Measurements from ENCODE around the gene PPFIBP2.

DNA sequence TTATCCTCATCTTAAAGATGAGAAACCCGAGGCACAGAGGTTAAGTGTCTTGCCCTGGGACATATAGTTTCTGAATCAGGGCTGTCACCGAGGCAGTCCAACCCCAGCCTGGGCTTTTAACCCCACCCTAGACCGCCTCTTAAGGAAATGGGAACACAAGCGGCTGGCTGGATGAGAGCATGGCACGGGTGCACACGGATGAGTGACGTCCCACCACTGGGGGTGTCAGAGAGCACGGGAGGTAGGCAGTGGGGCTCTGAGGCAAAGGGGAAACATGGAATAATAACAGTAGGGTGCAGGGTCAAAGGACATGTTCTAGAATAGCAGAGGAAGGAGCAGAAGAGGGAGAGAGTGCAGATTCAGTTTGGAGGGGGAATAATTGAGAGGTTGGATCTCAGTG is 22.3 kb downstream of the PPFIBP2 start:
- TF ChIP-seq, protein P1, sequence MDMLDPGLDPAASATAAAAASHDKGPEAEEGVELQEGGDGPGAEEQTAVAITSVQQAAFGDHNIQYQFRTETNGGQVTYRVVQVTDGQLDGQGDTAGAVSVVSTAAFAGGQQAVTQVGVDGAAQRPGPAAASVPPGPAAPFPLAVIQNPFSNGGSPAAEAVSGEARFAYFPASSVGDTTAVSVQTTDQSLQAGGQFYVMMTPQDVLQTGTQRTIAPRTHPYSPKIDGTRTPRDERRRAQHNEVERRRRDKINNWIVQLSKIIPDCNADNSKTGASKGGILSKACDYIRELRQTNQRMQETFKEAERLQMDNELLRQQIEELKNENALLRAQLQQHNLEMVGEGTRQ (IDR thresholded peaks at IDR 0.05) = no peak
- TF ChIP-seq RAD21 (conservative IDR thresholded peaks at IDR 0.05 in 1 of 2, IDR thresholded peaks at IDR 0.05 in 1 of 2) (no peak), POLR2A (IDR thresholded peaks at IDR 0.05; ENCODE audit: low read length) (no peak), MAX (IDR thresholded peaks at IDR 0.05) (no peak), GATA3 (IDR thresholded peaks at IDR 0.05; ENCODE audit: borderline replicate concordance) (no peak), RFX5 (IDR thresholded peaks at IDR 0.05) (no peak), CHD2 (IDR thresholded peaks at IDR 0.05; ENCODE audit: low read length, partially characterized antibody) (no peak), POLR2AphosphoS2 (conservative IDR thresholded peaks at IDR 0.05; ENCODE audit: low read length) (no peak), PHF8 (IDR thresholded peaks at IDR 0.05; ENCODE audit: borderline replicate concordance, low read depth) (no peak), TP53 (CRISPR knock-in tag; IDR thresholded peaks at IDR 0.05) (no peak), NFE2L2 (conservative IDR thresholded peaks at IDR 0.05; ENCODE audit: low read length) (no peak)
- TF ChIP-seq, protein P2, sequence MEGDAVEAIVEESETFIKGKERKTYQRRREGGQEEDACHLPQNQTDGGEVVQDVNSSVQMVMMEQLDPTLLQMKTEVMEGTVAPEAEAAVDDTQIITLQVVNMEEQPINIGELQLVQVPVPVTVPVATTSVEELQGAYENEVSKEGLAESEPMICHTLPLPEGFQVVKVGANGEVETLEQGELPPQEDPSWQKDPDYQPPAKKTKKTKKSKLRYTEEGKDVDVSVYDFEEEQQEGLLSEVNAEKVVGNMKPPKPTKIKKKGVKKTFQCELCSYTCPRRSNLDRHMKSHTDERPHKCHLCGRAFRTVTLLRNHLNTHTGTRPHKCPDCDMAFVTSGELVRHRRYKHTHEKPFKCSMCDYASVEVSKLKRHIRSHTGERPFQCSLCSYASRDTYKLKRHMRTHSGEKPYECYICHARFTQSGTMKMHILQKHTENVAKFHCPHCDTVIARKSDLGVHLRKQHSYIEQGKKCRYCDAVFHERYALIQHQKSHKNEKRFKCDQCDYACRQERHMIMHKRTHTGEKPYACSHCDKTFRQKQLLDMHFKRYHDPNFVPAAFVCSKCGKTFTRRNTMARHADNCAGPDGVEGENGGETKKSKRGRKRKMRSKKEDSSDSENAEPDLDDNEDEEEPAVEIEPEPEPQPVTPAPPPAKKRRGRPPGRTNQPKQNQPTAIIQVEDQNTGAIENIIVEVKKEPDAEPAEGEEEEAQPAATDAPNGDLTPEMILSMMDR (IDR thresholded peaks at IDR 0.05) = no peak

Data from A549 (cell line).